MCF 10A (cell line): Measurements from ENCODE around the gene ARNT2. TPM values are rescaled to one million over a fixed set of nuclear protein-coding genes. Genes with fewer than 3 reads are reported as not detected.
A peak's percentile ranks its signal among the peaks of the same experiment; 100 is the strongest.

Source experiments
- BruUV-seq: library from RNA; stranded (reverse); fragments of 400-500 nt; replicated peaks from 2 replicates; lab custom pipeline; 2021; lab: Mats Ljungman, UMichigan
- CTCF ChIA-PET: fragments of 300-600 bp; sonication (Branson Sonifier 250); formaldehyde crosslinking; extraction: SDS; loops from one replicate; lab custom pipeline; 2021; ENCODE audit warnings: antibody characterized with exemption, inconsistent platforms; lab: Yijun Ruan, JAX
- POLR2A ChIA-PET: fragments of 300-600, 350-650 bp; sonication (Branson Sonifier 250); formaldehyde crosslinking; extraction: SDS; loops from one replicate; lab custom pipeline; 2020; ENCODE audit warnings: antibody characterized with exemption, inconsistent platforms; lab: Yijun Ruan, JAX
- DNase-seq: peaks from one replicate; pipeline ENCODE4 v3.0.0-alpha.2; 2018; ENCODE audit not compliant: unreplicated experiment
- H3K27ac Mint-ChIP-seq: one replicate; pipeline ENCODE4 v1.8.0; 2022; ENCODE audit warnings: mild to moderate bottlenecking, low read depth, mixed read lengths; ENCODE audit not compliant: unreplicated experiment
- H3K27me3 Mint-ChIP-seq: one replicate; pipeline ENCODE4 v1.8.0; 2022; ENCODE audit warnings: mixed read lengths; ENCODE audit not compliant: insufficient read depth, unreplicated experiment
- H3K36me3 Mint-ChIP-seq: one replicate; pipeline ENCODE4 v1.8.0; 2022; ENCODE audit warnings: mild to moderate bottlenecking, moderate library complexity, mixed read lengths; ENCODE audit not compliant: insufficient read depth, unreplicated experiment
- H3K4me1 Mint-ChIP-seq: one replicate; pipeline ENCODE4 v1.8.0; 2022; ENCODE audit warnings: mixed read lengths; ENCODE audit not compliant: insufficient read depth, unreplicated experiment
- H3K4me3 Mint-ChIP-seq: one replicate; pipeline ENCODE4 v1.8.0; 2022; ENCODE audit warnings: mild to moderate bottlenecking, moderate library complexity, mixed read lengths; ENCODE audit not compliant: unreplicated experiment
- H3K9me3 Mint-ChIP-seq: one replicate; pipeline ENCODE4 v1.8.0; 2022; ENCODE audit warnings: mixed read lengths; ENCODE audit not compliant: unreplicated experiment
- intact Hi-C: fragments of 100-400 bp; cut with micrococcal nuclease; formaldehyde crosslinking; loops from 2 replicates; pipeline ENCODE4 v1.14.1; 2022
- total RNA-seq: library from RNA; stranded (reverse); gene quantifications from 2 replicates; pipeline ENCODE4 v1.2.3, GENCODE V29; 2022
- TF ChIP-seq, protein P1 (sequence below): fragments of 200-600 bp; IDR thresholded peaks from one replicate; pipeline ENCODE4 v1.8.0; 2022; ENCODE audit warnings: antibody characterized with exemption, mild to moderate bottlenecking; ENCODE audit not compliant: unreplicated experiment

Gene ARNT2
- total RNA-seq, 1 experiment from 2014 or later, result 1.6 TPM

DNA sequence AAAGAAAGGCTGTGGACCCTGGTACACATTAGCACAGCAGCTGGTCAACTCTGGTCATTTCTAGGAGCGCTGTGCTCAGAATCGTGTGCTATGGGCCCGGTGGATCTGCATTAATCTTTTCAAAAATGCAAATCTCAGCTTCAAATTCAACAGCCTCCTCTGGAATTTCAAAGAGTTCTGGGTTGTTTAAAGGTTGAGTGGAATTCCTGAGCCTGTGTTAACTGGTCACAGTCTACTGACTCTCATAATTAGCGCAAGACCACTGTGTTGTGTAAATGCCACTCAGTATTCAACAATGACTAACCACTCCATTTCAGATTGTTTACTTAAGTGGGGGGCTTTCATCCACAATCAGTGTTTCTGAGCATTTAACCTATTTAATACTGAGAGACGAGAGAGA is 2.7 kb upstream of the ARNT2 start:
- intact Hi-C loops, result no loop called here
- BruUV-seq, result no TSS peak
- CTCF ChIA-PET, result interaction anchor here (0.6 kb wide), 1 partner anchor 14 kb away, joined by 3 read pairs; no protein-coding TSS in a partner anchor
- no peak for DNase-seq
- H3K4me1 Mint-ChIP-seq, result no peaks in the 10 kb centered on the region
- H3K27ac Mint-ChIP-seq, result no peak overlapping the region
- TF ChIP-seq, protein P1, sequence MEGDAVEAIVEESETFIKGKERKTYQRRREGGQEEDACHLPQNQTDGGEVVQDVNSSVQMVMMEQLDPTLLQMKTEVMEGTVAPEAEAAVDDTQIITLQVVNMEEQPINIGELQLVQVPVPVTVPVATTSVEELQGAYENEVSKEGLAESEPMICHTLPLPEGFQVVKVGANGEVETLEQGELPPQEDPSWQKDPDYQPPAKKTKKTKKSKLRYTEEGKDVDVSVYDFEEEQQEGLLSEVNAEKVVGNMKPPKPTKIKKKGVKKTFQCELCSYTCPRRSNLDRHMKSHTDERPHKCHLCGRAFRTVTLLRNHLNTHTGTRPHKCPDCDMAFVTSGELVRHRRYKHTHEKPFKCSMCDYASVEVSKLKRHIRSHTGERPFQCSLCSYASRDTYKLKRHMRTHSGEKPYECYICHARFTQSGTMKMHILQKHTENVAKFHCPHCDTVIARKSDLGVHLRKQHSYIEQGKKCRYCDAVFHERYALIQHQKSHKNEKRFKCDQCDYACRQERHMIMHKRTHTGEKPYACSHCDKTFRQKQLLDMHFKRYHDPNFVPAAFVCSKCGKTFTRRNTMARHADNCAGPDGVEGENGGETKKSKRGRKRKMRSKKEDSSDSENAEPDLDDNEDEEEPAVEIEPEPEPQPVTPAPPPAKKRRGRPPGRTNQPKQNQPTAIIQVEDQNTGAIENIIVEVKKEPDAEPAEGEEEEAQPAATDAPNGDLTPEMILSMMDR, result no peak
- H3K36me3 Mint-ChIP-seq, result no peaks in the 10 kb centered on the region
- H3K4me3 Mint-ChIP-seq, result no peak overlapping the region
- H3K9me3 Mint-ChIP-seq, result no peaks in the 10 kb centered on the region
- peaks cover 77% of the 10 kb centered on the region for H3K27me3 Mint-ChIP-seq
- POLR2A ChIA-PET, result no interaction called here

DNA sequence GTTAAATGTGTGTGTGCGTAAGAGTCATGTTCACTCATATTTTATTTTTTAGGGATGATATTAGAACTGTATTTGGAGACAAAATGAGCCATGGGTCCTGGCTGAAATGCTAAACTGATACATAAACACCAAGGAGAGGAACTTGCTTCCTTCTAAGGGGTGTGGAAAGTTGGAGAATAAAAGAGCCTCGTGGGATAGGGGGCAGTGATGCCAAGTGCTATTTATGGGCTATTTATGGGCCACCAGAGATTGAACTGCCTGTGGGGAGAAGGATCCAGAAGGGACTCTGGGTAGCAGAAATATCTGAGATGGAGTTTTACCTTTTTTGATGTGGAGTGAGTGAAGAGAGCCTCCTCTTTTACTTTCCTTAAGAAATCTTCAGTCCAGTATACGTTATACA is 1.8 kb upstream of the ARNT2 start:
- POLR2A ChIA-PET, result no interaction called here
- CTCF ChIA-PET, result no interaction called here
- DNase-seq, result no peak
- Mint-ChIP-seq H3K4me3 (no peak overlapping the region), H3K27ac (no peak overlapping the region), H3K4me1 (no peaks in the 10 kb centered on the region), H3K27me3 (peaks cover 77% of the 10 kb centered on the region), H3K36me3 (no peaks in the 10 kb centered on the region), H3K9me3 (no peaks in the 10 kb centered on the region)
- TF ChIP-seq, protein P1, result no peak
- BruUV-seq, result no TSS peak
- intact Hi-C loops, result no loop called here

DNA sequence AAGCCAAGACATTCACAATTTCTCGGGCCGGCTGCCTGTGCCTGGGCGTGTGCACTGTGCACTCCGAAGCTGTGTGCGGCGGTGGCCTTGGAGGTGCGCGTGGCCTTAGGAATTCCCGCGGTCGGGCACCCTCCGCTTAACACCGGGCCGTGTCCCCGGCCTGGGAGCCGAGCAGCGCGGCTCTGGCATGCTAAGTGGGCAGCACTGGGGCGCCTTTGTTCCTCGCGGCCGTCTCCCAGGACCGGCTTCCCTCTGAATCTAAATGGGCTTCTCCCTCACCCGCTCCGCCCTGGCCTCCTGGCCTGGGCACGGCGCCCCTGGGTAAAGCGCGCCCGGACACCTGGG is 498 bp upstream of the ARNT2 start:
- ChIA-PET CTCF (no interaction called here), POLR2A (no interaction called here)
- Mint-ChIP-seq H3K4me3 (peak overlapping the region; percentile 7), H3K9me3 (no peaks in the 10 kb centered on the region), H3K36me3 (no peaks in the 10 kb centered on the region), H3K27me3 (peaks cover 82% of the 10 kb centered on the region), H3K4me1 (no peaks in the 10 kb centered on the region), H3K27ac (no peak overlapping the region)
- DNase-seq, result no peak
- BruUV-seq, result no TSS peak
- intact Hi-C loops, result no loop called here
- TF ChIP-seq, protein P1, result no peak

DNA sequence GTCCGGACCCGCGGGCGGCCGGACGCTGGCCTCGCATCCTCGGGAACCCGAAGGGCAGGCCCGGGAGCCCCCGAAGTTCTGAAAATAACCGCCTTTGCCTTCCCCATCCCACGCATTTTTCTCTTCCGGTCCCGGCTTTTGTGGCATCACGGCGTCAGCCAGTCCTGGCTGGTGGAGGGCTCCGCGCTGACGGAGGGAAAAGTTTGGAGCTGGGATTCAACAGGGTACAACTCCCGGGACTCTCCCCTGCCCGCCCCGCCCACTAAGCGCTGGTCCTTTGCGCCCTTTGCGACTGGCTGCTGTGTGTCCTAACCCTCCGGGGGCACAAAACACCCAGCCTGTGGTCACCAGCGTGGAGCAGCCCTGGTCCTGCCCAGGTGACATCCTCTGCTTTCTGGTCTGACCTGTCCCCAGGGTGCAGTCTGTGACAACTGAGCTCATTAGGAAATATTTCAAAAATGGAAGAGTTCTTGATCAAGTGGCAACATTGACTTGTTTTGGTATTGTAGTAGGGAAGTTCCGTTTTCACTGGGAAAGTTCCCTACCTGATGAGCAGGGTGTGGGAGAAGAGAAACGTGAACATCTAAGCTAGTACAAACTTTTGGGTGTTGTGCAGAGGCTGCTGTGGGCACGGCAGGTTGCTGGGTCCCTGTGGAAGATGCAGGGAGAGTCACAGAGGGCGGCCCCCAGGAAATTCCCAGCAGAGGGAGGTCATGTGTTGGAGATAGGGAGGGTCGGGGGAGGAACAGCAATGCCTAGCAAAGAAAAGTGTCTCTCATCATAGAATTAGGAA is 775 bp downstream of the ARNT2 start:
- H3K27ac Mint-ChIP-seq, result no peak overlapping the region
- peak overlapping the region; percentile 41 for H3K4me3 Mint-ChIP-seq
- H3K27me3 Mint-ChIP-seq, result peaks cover 82% of the 10 kb centered on the region
- BruUV-seq, result no TSS peak
- POLR2A ChIA-PET, result interaction anchor here (1.2 kb wide), 1 partner anchor 17 kb away, joined by 3 read pairs; no protein-coding TSS in a partner anchor
- peaks cover 6% of the 10 kb centered on the region for H3K36me3 Mint-ChIP-seq
- TF ChIP-seq, protein P1, result no peak
- DNase-seq, result no peak
- no peaks in the 10 kb centered on the region for H3K9me3 Mint-ChIP-seq
- H3K4me1 Mint-ChIP-seq, result no peaks in the 10 kb centered on the region
- CTCF ChIA-PET, result interaction anchor here (0.6 kb wide), 1 partner anchor 15 kb away, joined by 5 read pairs; no protein-coding TSS in a partner anchor
- intact Hi-C loops, result no loop called here
